ENCODE measurements around the gene APOBEC3A.
"Not testable (repeated sequence)": the region's sequence is repeated elsewhere in the genome, so short reads cannot be mapped to it uniquely, and the experiment has no call there.

APOBEC3A gene

DNA sequence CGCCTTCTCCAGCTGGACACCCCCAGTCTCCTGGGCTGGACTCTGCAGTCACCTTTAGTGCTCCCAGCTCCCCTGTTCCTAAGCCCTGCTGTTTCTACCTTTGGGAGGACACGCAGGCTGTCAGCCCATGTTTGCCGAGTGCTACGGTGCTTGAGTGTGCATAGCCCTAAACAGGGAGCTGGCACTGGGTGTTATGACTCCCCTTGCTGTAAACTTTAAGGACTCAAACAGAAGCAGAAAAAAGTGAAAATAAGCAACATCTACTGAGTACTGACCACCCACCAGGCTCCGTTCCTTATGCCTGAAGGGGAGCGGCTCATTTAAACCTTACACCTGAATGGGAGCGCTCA, 17.4 kb downstream of the APOBEC3A start:
- no peak overlapping the region for H3K27ac ChIP-seq (ENCODE audit: low read length)
- TF ChIP-seq, protein P1, sequence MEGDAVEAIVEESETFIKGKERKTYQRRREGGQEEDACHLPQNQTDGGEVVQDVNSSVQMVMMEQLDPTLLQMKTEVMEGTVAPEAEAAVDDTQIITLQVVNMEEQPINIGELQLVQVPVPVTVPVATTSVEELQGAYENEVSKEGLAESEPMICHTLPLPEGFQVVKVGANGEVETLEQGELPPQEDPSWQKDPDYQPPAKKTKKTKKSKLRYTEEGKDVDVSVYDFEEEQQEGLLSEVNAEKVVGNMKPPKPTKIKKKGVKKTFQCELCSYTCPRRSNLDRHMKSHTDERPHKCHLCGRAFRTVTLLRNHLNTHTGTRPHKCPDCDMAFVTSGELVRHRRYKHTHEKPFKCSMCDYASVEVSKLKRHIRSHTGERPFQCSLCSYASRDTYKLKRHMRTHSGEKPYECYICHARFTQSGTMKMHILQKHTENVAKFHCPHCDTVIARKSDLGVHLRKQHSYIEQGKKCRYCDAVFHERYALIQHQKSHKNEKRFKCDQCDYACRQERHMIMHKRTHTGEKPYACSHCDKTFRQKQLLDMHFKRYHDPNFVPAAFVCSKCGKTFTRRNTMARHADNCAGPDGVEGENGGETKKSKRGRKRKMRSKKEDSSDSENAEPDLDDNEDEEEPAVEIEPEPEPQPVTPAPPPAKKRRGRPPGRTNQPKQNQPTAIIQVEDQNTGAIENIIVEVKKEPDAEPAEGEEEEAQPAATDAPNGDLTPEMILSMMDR (IDR thresholded peaks at IDR 0.05; ENCODE audit: borderline replicate concordance, extremely low read depth, low read length, poor library complexity, severe bottlenecking) = no peak
- TF ChIP-seq EZH2 (IDR thresholded peaks at IDR 0.05; ENCODE audit: borderline replicate concordance, low read depth, low read length, severe bottlenecking) = no peak
- H3K9me3 ChIP-seq (ENCODE audit: insufficient read depth, low read length, severe bottlenecking) = no peaks in the 10 kb centered on the region
- H3K4me1 ChIP-seq (ENCODE audit: insufficient read depth, low read length) = no peaks in the 10 kb centered on the region
- H3K27me3 ChIP-seq (ENCODE audit: insufficient read depth, low read length, poor library complexity) = no peaks in the 10 kb centered on the region
- H3K4me2 ChIP-seq (ENCODE audit: insufficient read depth, low read length) = no peak overlapping the region
- H3K79me2 ChIP-seq (ENCODE audit: insufficient read depth, low read length) = no peaks in the 10 kb centered on the region
- no peaks in the 10 kb centered on the region; the same call in 1 of the 2 replicates for H4K20me1 ChIP-seq (ENCODE audit: insufficient read depth, low read length)
- H3K4me3 ChIP-seq (ENCODE audit: low read depth in 1 of 2, low read length in 2 of 2) = no peak overlapping the region
- H2AFZ ChIP-seq (ENCODE audit: low read depth, low read length) = no peak overlapping the region
- ATAC-seq (ENCODE audit: insufficient read depth, low read depth) (no peak), DNase-seq (no peak)
- no peak overlapping the region for H3K9ac ChIP-seq (ENCODE audit: low read depth, low read length)
- no peaks in the 10 kb centered on the region for H3K36me3 ChIP-seq (ENCODE audit: insufficient read depth, low read length)

DNA sequence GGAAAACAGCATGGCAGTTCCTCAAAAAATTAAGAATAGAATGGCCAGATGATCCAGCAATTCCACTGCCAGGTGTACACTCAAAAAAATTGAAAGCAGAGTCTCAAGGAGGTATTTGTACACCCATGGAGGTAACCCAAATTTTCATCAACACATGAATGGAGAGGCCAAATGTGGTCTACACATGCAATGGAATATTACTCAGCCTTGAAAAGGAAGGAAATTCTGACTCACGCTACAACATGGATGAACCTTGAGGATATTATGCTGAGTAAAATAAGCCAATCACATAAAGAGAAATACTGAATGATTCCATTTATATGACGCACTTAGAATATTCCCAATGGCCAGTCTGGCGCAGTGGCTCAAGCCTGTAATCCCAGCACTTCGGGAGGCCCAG, 19.9 kb downstream of the APOBEC3A start:
- H3K27ac ChIP-seq (ENCODE audit: low read length); H3K4me3 ChIP-seq (ENCODE audit: low read depth in 1 of 2, low read length in 2 of 2); H3K4me1 ChIP-seq (ENCODE audit: insufficient read depth, low read length); ATAC-seq (ENCODE audit: insufficient read depth, low read depth); H3K27me3 ChIP-seq (ENCODE audit: insufficient read depth, low read length, poor library complexity); H4K20me1 ChIP-seq (ENCODE audit: insufficient read depth, low read length); H3K4me2 ChIP-seq (ENCODE audit: insufficient read depth, low read length); H3K79me2 ChIP-seq (ENCODE audit: insufficient read depth, low read length); H3K9ac ChIP-seq (ENCODE audit: low read depth, low read length); DNase-seq; H3K36me3 ChIP-seq (ENCODE audit: insufficient read depth, low read length); H3K9me3 ChIP-seq (ENCODE audit: insufficient read depth, low read length, severe bottlenecking); H2AFZ ChIP-seq (ENCODE audit: low read depth, low read length): not testable (repeated sequence)

DNA sequence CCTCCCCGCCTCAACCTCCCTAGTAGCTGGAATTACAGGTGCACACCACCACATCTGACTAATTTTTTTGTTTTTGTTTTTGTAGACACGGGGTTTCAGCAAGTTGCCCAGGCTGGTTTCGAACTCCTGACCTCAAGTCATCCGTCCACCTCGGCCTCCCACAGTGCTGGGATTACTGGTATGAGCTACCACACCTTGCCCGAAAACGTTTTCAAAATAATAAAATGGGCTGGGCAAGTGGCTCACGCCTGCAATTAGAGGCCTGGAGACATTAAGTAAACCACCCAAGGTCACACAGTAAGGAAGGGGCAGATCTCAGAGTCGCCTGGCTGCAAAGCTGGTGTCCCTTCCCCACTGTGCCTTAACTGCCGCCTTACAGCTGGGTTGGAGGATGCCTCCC, 23.2 kb downstream of the APOBEC3A start:
- not testable (repeated sequence) for H3K27me3 ChIP-seq (ENCODE audit: insufficient read depth, low read length, poor library complexity); H3K9ac ChIP-seq (ENCODE audit: low read depth, low read length); H3K27ac ChIP-seq (ENCODE audit: low read length); H3K79me2 ChIP-seq (ENCODE audit: insufficient read depth, low read length); H4K20me1 ChIP-seq (ENCODE audit: insufficient read depth, low read length); H3K4me2 ChIP-seq (ENCODE audit: insufficient read depth, low read length); H3K9me3 ChIP-seq (ENCODE audit: insufficient read depth, low read length, severe bottlenecking); DNase-seq; H3K36me3 ChIP-seq (ENCODE audit: insufficient read depth, low read length); H3K4me1 ChIP-seq (ENCODE audit: insufficient read depth, low read length); ATAC-seq (ENCODE audit: insufficient read depth, low read depth); H2AFZ ChIP-seq (ENCODE audit: low read depth, low read length); H3K4me3 ChIP-seq (ENCODE audit: low read depth in 1 of 2, low read length in 2 of 2)

DNA sequence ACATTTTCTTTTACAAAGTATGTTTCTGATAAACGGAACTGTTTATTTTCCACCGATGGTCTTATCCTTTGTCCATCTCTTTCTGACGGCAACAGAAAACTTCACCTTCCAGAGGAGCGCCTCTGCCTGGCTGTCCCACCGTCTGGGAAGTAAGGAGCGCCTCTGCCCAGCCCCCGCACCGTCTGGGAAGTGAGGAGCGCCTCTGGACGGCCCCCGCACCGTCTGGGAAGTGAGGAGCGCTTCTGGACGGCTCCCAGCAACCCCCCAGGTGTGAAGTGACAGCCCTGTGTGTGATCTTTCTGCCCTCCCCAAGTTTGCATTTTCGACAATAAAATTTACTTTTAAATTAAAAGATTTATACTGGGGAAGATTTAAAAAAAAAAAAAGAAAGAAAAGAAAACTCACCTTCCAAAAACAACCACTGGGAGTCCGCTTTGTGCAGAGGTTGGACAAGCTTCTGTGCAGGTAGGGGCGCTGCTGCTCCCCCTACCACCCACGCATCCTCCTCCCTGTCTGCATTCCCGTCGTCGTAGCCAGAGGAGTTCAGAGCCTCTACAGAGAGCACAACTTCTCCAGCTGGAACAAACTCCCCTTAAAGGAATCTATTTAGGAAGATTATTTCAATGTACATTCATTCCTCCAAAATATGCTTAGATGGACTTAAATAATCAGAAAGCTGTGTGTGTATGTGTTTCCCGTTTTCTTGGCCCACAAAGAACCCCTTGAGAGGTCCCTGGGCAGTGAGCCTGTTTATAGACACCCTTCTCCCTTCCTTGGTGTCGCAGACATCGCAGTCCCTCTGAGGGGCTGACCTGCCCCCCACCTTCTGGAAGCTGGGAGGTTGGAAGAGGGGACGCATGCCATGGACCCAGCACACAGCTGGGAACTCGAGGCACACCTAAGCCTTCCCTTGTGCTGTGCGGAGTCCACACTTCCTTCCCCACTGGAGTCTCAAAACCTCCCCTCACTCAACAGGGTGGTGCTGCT, 23.9 kb downstream of the APOBEC3A start:
- Histone ChIP-seq H3K27me3 (ENCODE audit: insufficient read depth, low read length, poor library complexity) (no peaks in the 10 kb centered on the region), H3K4me1 (ENCODE audit: insufficient read depth, low read length) (peaks cover 5% of the 10 kb centered on the region; the same call in 1 of the 2 replicates), H3K4me3 (ENCODE audit: low read depth in 1 of 2, low read length in 2 of 2) (no peak overlapping the region), H3K9me3 (ENCODE audit: insufficient read depth, low read length, severe bottlenecking) (no peaks in the 10 kb centered on the region), H2AFZ (ENCODE audit: low read depth, low read length) (no peak overlapping the region), H3K4me2 (ENCODE audit: insufficient read depth, low read length) (no peak overlapping the region), H3K79me2 (ENCODE audit: insufficient read depth, low read length) (no peaks in the 10 kb centered on the region), H3K36me3 (ENCODE audit: insufficient read depth, low read length) (no peaks in the 10 kb centered on the region), H3K9ac (ENCODE audit: low read depth, low read length) (no peak overlapping the region), H4K20me1 (ENCODE audit: insufficient read depth, low read length) (no peaks in the 10 kb centered on the region), H3K27ac (ENCODE audit: low read length) (no peak overlapping the region)
- DNase-seq (no peak), ATAC-seq (ENCODE audit: insufficient read depth, low read depth) (peak; percentile 22; the same call in 1 of the 3 replicates)
- no peak for TF ChIP-seq EZH2 (IDR thresholded peaks at IDR 0.05; ENCODE audit: borderline replicate concordance, low read depth, low read length, severe bottlenecking)
- TF ChIP-seq, protein P1 (IDR thresholded peaks at IDR 0.05; ENCODE audit: borderline replicate concordance, extremely low read depth, low read length, poor library complexity, severe bottlenecking) = no peak

Measured in DND-41 (cell line).